ENCODE measurements around the gene CALHM6. TPM values are rescaled to one million over a fixed set of nuclear protein-coding genes. Genes with fewer than 3 reads are reported as not detected.

Gene CALHM6
- total RNA-seq, 1 donor from 2014 or later: 9.1 TPM

DNA sequence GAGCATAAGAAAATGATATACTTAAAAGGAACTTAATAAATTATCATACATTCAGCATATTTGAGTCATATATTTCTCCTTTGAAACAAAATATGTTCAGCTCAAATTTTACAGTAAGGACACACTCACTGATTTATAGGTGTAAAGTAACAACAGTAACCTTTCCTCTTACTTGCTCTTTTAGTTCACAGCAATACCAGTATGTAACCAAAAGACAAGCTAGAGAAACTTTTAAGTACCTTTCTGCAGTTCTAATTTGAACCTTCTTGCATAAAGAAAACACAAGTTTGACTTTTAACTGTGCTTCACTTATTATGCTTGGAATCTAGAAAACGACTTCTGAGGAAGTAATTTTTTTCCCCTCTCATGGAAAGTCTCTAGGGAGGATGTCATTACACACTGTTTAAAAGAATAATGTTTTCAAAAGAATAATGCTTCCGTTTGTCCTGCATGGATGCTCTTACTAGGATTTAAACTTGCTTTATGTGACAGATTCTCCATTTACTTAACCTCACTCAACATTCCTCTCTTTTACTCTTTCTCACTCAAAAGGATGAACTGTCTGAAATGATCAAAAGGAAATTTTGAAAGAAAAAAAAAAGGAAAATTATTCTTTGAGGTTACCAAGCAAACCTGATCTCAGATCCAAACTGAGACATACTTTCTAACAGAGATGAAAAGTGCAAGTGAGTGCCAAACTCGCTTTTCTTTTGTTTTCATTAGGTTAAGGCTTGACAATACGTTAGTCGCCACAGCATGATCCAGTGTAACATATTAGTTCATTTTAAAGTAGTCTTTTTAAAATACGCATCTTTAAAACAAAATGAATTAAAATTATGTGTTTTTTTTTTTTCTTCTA, 22.4 kb upstream of the CALHM6 start:
- Histone ChIP-seq H3K27me3 (ENCODE audit: low read depth) (no peaks in the 10 kb centered on the region), H3K9me3 (no peaks in the 10 kb centered on the region), H3K4me1 (no peaks in the 10 kb centered on the region), H3K4me3 (no peak overlapping the region), H3K36me3 (peaks cover 11% of the 10 kb centered on the region), H3K27ac (no peak overlapping the region)
- TF ChIP-seq, protein P1, sequence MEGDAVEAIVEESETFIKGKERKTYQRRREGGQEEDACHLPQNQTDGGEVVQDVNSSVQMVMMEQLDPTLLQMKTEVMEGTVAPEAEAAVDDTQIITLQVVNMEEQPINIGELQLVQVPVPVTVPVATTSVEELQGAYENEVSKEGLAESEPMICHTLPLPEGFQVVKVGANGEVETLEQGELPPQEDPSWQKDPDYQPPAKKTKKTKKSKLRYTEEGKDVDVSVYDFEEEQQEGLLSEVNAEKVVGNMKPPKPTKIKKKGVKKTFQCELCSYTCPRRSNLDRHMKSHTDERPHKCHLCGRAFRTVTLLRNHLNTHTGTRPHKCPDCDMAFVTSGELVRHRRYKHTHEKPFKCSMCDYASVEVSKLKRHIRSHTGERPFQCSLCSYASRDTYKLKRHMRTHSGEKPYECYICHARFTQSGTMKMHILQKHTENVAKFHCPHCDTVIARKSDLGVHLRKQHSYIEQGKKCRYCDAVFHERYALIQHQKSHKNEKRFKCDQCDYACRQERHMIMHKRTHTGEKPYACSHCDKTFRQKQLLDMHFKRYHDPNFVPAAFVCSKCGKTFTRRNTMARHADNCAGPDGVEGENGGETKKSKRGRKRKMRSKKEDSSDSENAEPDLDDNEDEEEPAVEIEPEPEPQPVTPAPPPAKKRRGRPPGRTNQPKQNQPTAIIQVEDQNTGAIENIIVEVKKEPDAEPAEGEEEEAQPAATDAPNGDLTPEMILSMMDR (IDR thresholded peaks at IDR 0.05): no peak
- ATAC-seq (no peak), DNase-seq (no peak)
- intact Hi-C loops (cut with DNase I): no loop called here

DNA sequence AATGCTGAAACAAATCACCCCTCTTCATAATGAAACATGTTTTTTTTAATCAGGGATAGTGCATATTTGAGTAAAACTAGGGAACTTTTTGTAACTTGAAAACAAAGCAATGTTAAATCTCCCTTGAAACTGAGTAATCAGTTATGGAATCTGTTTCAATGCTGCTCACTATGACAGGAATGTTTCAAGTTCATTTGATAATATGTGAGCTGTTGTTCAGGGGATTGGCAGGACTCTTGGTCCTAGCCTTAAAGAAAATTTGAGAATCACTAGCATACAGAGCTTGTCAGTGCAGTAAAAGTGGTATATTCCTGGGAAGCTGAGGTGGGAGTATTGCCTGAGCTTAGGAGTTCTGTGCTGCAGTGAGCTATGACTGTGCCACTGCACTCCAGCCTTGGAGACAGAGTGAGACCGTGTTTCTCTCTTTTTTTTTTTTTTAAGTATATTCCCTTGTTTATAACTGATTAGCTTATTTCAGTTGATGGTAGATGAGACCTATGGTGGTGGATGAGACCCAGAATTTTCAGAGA, 21.6 kb upstream of the CALHM6 start:
- no peaks in the 10 kb centered on the region for H3K9me3 ChIP-seq
- intact Hi-C loops (cut with DNase I): no loop called here
- TF ChIP-seq, protein P1 (IDR thresholded peaks at IDR 0.05): no peak
- H3K27ac ChIP-seq: no peak overlapping the region
- no peak for DNase-seq
- peaks cover 6% of the 10 kb centered on the region for H3K36me3 ChIP-seq
- H3K27me3 ChIP-seq (ENCODE audit: low read depth): no peaks in the 10 kb centered on the region
- no peak overlapping the region for H3K4me3 ChIP-seq
- ATAC-seq: no peak
- no peaks in the 10 kb centered on the region for H3K4me1 ChIP-seq

DNA sequence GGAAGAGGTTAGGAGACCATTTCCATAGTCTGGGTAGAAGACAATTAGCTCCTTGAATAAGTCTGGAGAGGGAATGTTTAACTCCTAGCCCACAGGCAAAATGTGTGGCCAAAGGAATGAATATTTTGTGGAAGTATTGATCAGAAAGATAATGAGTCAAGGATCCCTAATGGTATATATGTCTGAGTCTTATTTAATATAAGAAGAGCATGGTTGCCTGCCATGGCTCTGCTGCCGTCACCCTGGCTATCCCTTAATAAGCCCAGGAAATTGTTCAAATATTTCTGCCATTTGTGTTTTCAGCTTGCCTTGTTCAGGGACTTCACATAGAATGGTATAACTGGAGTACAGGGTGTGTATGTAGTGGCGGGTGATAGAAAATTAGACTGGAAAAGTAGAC, 18.1 kb upstream of the CALHM6 start:
- no peaks in the 10 kb centered on the region for H3K9me3 ChIP-seq
- TF ChIP-seq, protein P1 (IDR thresholded peaks at IDR 0.05): no peak
- intact Hi-C loops (cut with DNase I): no loop called here

GRCh38 chr6:116444092-116444491, 17.1 kb upstream of the CALHM6 start:
- H3K27me3 ChIP-seq (ENCODE audit: low read depth): no peaks in the 10 kb centered on the region
- TF ChIP-seq, protein P1 (IDR thresholded peaks at IDR 0.05): peak; percentile 41
- no peak for DNase-seq
- intact Hi-C loops (cut with DNase I): no loop called here
- H3K27ac ChIP-seq: no peak overlapping the region
- no peak overlapping the region for H3K4me3 ChIP-seq
- H3K9me3 ChIP-seq: no peaks in the 10 kb centered on the region
- peaks cover 16% of the 10 kb centered on the region for H3K4me1 ChIP-seq
- peak; percentile 66 for ATAC-seq
- no peaks in the 10 kb centered on the region for H3K36me3 ChIP-seq

More for the DNA sequence above, 18.1 kb upstream of the CALHM6 start:
- peaks cover 16% of the 10 kb centered on the region for H3K4me1 ChIP-seq
- no peak overlapping the region for H3K4me3 ChIP-seq
- no peaks in the 10 kb centered on the region for H3K36me3 ChIP-seq
- no peaks in the 10 kb centered on the region for H3K27me3 ChIP-seq (ENCODE audit: low read depth)
- DNase-seq (no peak), ATAC-seq (no peak)
- no peak overlapping the region for H3K27ac ChIP-seq

- no peak for DNase-seq
- H3K4me1 ChIP-seq: peaks cover 16% of the 10 kb centered on the region
- H3K36me3 ChIP-seq: no peaks in the 10 kb centered on the region
- H3K4me3 ChIP-seq: no peak overlapping the region
- H3K9me3 ChIP-seq: no peaks in the 10 kb centered on the region
- intact Hi-C loops (cut with DNase I): no loop called here
- TF ChIP-seq, protein P1 (IDR thresholded peaks at IDR 0.05): no peak
- H3K27ac ChIP-seq: no peak overlapping the region
- no peaks in the 10 kb centered on the region for H3K27me3 ChIP-seq (ENCODE audit: low read depth)
- no peak for ATAC-seq
Observed at GRCh38 chr6:116444575-116444974, 16.6 kb upstream of the CALHM6 start.
